T follicular helper cell (primary cell): ENCODE measurements around the gene POP5.

Experiments used
- DNase-seq: peaks from one replicate; pipeline ENCODE4 v3.0.0-alpha.2; 2020; ENCODE audit warnings: low read depth

POP5 gene

GRCh38 chr12:120590741-120591407 lies 9.7 kb upstream of the POP5 start:
- no peak for DNase-seq

DNA sequence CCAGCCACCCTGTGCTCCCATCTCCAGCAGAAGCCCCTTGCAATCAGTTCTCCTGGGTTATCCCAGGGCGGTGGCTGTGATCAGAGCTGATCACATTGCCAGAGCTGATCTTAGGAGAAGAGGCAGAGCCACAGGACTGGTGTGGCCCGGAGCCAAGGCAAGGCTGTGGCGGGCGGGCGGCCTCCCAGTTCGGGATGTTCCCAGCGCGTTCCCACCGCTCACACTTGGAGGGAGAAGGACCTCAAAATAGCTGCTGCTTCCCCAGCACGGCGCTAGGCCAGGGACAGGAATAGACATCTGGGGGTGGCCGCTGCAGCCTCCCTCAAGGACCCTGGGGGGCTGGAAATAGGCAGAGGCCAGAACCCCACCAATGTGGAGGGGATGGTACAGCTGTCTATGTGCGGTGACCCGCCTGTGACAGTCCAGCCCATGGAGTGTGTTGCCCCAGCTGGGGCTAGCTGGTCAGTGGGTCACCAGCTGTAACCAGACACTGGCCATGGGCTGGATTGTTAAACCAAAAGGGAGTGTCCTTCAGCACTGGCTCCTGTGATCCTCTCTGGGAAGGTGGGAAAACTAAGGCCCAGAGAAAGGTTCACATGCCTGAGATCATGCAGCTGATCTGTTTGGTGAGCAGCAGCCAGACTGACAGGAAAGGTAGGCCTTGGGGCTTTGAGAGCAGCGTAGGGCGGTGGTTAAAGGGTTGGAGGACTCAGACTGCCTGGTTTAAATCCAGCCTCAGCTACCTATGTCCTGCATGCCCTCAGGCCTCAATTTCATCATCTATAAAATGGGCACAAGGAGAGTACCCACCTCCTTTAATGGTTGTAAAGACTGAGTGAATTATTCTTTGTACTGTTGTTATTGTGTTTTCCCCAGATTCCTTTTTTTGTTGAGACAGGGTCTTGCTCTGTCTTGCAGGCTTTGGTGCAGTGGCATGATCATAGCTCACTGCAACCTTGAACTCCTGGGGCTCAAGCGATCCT lies 8.0 kb upstream of the POP5 start:
- no peak for DNase-seq

DNA sequence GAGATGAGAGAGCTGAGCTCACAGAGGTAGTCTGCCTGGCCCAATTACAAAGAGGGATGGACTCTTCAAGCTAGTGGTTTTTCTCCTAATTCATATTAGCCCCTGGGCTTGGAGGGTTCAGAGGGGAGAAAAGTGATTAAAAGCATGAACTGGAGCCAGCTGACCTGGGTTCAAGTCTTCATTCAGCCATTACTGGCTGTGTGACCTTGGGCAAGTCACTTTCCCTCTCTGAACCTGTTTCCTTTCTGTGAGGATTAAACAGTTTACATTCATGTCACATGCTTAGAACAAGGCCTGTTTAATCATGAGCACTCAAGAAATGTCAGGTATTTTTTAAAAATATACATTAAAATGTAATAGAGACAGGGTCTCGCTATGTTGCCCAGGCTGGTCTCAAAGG lies 7.2 kb upstream of the POP5 start:
- no peak for DNase-seq

DNA sequence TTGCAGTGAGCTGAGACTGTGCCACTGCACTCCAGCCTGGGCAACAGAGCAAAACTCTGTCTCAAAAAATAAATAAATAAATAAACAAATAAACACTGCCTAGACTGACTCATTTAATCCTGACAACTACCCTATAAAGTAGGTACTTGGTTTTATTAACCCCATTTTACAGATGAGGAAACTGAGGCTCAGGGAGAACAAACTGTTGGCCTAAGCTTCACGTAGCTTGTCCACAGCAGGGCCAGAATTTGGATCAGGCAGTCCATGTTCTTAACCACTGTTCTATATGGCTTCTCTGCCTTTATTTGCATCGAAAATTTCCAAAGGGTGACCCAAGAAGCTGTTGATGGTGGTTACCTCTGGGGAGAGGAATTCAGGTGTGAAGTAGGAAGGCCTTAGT lies 5.7 kb upstream of the POP5 start:
- no peak for DNase-seq

GRCh38 chr12:120586206-120586605 lies 5.0 kb upstream of the POP5 start:
- DNase-seq = no peak

- peak; percentile 43 for DNase-seq
These were observed 3.3 kb upstream of the POP5 start for GRCh38 chr12:120584343-120585149.

DNA sequence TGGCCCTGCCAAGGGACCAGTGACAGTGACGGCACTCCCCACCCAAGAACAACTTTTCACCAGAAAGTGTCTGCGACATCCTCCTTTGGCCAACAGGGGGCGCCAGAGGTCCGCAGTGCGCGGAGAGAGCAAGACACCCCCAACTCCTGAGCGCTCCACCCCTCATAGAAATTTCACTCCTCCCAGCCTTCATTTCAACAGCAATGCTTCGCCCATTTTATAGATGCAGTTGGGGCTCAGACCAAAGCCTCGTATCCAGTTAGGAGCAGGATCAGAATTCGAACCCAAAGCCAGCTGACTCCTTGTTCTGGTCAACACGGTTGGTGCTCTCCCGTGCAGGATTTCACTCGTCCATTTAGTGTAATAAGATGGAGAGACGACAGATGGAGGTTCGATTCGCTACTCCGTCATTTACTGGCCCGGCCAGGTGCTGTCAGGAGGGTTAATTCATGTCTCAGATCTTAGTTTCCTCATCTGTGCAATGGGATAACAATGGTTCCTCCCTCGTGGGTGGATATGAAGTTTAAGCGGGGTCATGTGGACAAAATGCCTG lies 2.4 kb upstream of the POP5 start:
- DNase-seq = peak; percentile 68

DNA sequence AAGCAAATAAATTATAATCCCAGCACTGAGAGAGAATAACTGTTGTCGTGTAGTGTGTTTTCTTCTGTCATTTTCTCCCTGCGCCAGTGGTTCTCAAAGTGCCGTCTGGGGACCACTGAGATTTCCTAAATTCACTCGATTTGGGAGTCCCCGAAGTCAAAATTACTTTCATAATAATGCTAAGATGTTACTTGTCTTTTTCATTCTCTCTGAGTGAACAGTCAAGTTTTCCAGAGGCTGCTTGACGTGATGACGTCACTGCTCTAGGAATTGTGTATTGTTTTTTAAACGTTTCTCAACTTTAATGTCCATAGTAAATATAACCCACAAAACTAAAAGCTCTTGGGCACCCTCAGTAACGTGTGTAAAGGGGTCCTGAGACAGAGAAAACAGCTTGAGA lies 796 bp upstream of the POP5 start:
- no peak for DNase-seq

- DNase-seq = no peak
These were observed 2.0 kb downstream of the POP5 start for GRCh38 chr12:120579179-120579578.

DNA sequence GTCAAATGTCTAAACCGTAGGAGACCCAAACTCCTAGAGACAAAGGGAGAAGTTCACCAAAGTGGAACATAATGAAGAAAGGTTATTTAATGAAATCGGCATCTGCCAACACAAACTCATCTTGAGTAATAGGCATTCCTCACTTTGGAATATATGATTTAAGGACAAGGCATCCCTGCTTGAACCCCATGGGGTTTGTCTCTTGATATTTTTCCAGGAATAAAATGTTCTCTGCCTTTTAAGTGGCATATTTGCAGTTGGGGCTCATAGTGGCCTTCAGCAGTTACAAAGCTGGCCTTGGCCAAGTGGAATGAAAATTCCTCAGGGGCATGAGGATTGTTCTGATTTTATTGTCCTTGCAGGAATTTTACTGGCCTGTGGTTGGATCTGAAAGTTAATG lies 7.1 kb downstream of the POP5 start:
- DNase-seq = no peak

- DNase-seq = no peak
These were observed 7.6 kb downstream of the POP5 start for GRCh38 chr12:120573560-120573959.

- no peak for DNase-seq
These were observed 9.9 kb downstream of the POP5 start for GRCh38 chr12:120571299-120571698.

- no peak for DNase-seq
These were observed 17.7 kb downstream of the POP5 start for GRCh38 chr12:120563495-120563894.

- DNase-seq = no peak
These were observed 18.3 kb downstream of the POP5 start for GRCh38 chr12:120562906-120563305.

- no peak for DNase-seq
These were observed 23.6 kb downstream of the POP5 start for GRCh38 chr12:120557589-120557988.

DNA sequence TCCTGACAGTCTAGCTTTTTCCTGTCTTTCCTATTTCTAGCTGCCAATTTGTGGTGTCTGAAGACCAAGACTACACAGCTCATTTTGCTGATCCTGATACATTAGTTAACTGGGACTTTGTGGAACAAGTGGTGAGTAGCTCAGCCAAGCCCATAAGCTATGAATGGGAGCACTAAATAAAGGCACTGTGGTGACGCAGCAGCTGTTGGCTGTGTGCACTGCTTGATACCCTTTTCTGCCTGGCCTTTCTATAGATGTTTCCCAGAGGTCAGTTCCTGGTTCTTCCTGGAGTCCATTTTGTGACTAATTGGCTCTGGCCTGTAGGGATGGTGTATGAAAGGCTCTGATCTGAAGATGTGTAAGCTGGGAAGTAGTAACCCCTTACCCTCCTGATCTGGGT lies 26.5 kb downstream of the POP5 start:
- DNase-seq = no peak

DNA sequence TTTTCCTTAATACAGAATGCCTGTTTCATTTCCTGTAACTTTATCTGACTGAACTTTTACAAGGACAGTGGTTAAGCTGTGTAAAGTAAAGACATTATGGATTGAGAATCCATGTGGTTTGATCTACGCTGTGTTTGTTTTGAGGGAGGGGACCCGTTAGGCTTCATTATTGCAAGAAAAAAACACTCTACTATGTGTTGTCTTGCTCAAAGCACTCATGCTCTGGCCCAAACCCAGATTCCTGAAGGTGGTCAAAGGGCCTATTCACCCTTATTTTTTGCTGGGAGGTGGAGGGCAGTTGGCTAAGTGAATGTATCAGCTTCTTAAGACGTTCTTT lies 35.2 kb downstream of the POP5 start:
- DNase-seq = no peak

GRCh38 chr12:120544691-120545090 lies 36.5 kb downstream of the POP5 start:
- no peak for DNase-seq

- no peak for DNase-seq
These were observed 39.0 kb downstream of the POP5 start for GRCh38 chr12:120542166-120542565.

GRCh38 chr12:120540445-120540844 lies 40.8 kb downstream of the POP5 start:
- no peak for DNase-seq

DNA sequence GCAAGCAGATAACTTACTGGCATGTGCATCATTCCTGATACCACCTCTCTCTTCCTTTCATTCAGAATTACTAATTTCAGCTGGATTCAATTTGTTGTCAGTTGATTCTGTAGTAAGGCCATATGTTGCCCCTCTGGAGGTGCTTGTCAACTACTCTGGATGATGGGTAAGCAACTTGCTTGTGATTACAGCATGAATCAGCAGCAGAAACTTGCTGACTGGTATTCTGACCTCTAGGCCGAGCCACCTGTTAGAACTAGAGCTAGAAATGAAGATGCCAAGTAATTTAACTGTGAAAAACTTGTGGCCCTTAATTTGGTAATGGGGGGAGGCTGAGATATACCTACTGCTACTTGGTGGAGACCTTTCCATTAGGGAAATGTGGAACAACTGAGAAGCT lies 41.9 kb downstream of the POP5 start:
- no peak for DNase-seq
